ENCODE measurements around the gene GRM7. TPM values are rescaled to one million over a fixed set of nuclear protein-coding genes. Genes with fewer than 3 reads are reported as not detected.

GRM7 gene
- total RNA-seq, 1 experiment from 2014 or later = not detected

GRCh38 chr3:6857510-6857909, 3.4 kb upstream of the GRM7 start:
- Histone ChIP-seq H3K79me2 (ENCODE audit: low read length) (no peaks in the 10 kb centered on the region), H2AFZ (ENCODE audit: low read length) (no peak overlapping the region), H3K9ac (ENCODE audit: low read length) (no peak overlapping the region), H3F3A (ENCODE audit: low read length, unreplicated experiment) (no peaks in the 10 kb centered on the region), H3K27ac (ENCODE audit: low read length) (no peak overlapping the region), H3K4me3 (ENCODE audit: low read length) (no peak overlapping the region), H3K4me2 (ENCODE audit: low read length) (no peak overlapping the region), H3K27me3 (ENCODE audit: low read length) (no peaks in the 10 kb centered on the region), H3K9me2 (replicated peaks; ENCODE audit: low read length) (no peaks in the 10 kb centered on the region), H3K36me3 (ENCODE audit: low read depth, low read length) (no peaks in the 10 kb centered on the region), H4K20me1 (ENCODE audit: low read length) (no peaks in the 10 kb centered on the region), H3K4me1 (ENCODE audit: insufficient read depth, low read length) (no peaks in the 10 kb centered on the region), H3K9me3 (ENCODE audit: low read length) (peaks cover 15% of the 10 kb centered on the region; the same call in 1 of the 2 replicates)
- ChIA-PET POLR2A (ENCODE audit: unreplicated experiment) (no interaction called here), CTCF (no interaction called here)
- no TSS peak for BruUV-seq (replicated peaks)
- intact Hi-C loops (cut with micrococcal nuclease) = no loop called here
- DNase-seq (no peak), ATAC-seq (no peak)
- TF ChIP-seq EZH2phosphoT487 (IDR thresholded peaks at IDR 0.05; ENCODE audit: borderline replicate concordance, low read length) (no peak), EZH2 (IDR thresholded peaks at IDR 0.05; ENCODE audit: low read length, unreplicated experiment) (no peak), CTCF (conservative IDR thresholded peaks at IDR 0.05; ENCODE audit: low read depth, low read length) (no peak)

- H3F3A ChIP-seq (ENCODE audit: low read length, unreplicated experiment) = no peaks in the 10 kb centered on the region
- no TSS peak for BruUV-seq (replicated peaks)
- H3K9me3 ChIP-seq (ENCODE audit: low read length) = peaks cover 14% of the 10 kb centered on the region; the same call in 1 of the 2 replicates
- no peaks in the 10 kb centered on the region for H3K79me2 ChIP-seq (ENCODE audit: low read length)
- H3K4me2 ChIP-seq (ENCODE audit: low read length) = no peak overlapping the region
- H3K9ac ChIP-seq (ENCODE audit: low read length) = no peak overlapping the region
- H3K27me3 ChIP-seq (ENCODE audit: low read length) = no peaks in the 10 kb centered on the region
- no peak overlapping the region for H3K4me3 ChIP-seq (ENCODE audit: low read length)
- ChIA-PET POLR2A (ENCODE audit: unreplicated experiment) (no interaction called here), CTCF (no interaction called here)
- no peaks in the 10 kb centered on the region for H4K20me1 ChIP-seq (ENCODE audit: low read length)
- no peaks in the 10 kb centered on the region for H3K9me2 ChIP-seq (replicated peaks; ENCODE audit: low read length)
- H3K36me3 ChIP-seq (ENCODE audit: low read depth, low read length) = no peaks in the 10 kb centered on the region
- H3K4me1 ChIP-seq (ENCODE audit: insufficient read depth, low read length) = no peaks in the 10 kb centered on the region
- no peak overlapping the region for H3K27ac ChIP-seq (ENCODE audit: low read length)
- ATAC-seq = no peak
- no peak for DNase-seq
- intact Hi-C loops (cut with micrococcal nuclease) = no loop called here
- TF ChIP-seq EZH2 (IDR thresholded peaks at IDR 0.05; ENCODE audit: low read length, unreplicated experiment) (no peak), CTCF (conservative IDR thresholded peaks at IDR 0.05; ENCODE audit: low read depth, low read length) (no peak)
- no peak overlapping the region for H2AFZ ChIP-seq (ENCODE audit: low read length)
These were observed 564 bp upstream of the GRM7 start for GRCh38 chr3:6860149-6860953.

GRCh38 chr3:6861625-6862000, 698 bp downstream of the GRM7 start:
- ATAC-seq (no peak), DNase-seq (no peak)
- H2AFZ ChIP-seq (ENCODE audit: low read length) = no peak overlapping the region
- H3K4me1 ChIP-seq (ENCODE audit: insufficient read depth, low read length) = no peaks in the 10 kb centered on the region
- ChIA-PET POLR2A (ENCODE audit: unreplicated experiment) (no interaction called here), CTCF (no interaction called here)
- H4K20me1 ChIP-seq (ENCODE audit: low read length) = no peaks in the 10 kb centered on the region
- intact Hi-C loops (cut with micrococcal nuclease) = no loop called here
- no peaks in the 10 kb centered on the region for H3K36me3 ChIP-seq (ENCODE audit: low read depth, low read length)
- H3K27ac ChIP-seq (ENCODE audit: low read length) = no peak overlapping the region
- H3K9me3 ChIP-seq (ENCODE audit: low read length) = peaks cover 14% of the 10 kb centered on the region; the same call in 1 of the 2 replicates
- H3F3A ChIP-seq (ENCODE audit: low read length, unreplicated experiment) = no peaks in the 10 kb centered on the region
- H3K4me2 ChIP-seq (ENCODE audit: low read length) = no peak overlapping the region
- H3K4me3 ChIP-seq (ENCODE audit: low read length) = no peak overlapping the region
- H3K9me2 ChIP-seq (replicated peaks; ENCODE audit: low read length) = no peaks in the 10 kb centered on the region
- no peak for TF ChIP-seq EZH2phosphoT487 (IDR thresholded peaks at IDR 0.05; ENCODE audit: borderline replicate concordance, low read length)
- no peak overlapping the region for H3K9ac ChIP-seq (ENCODE audit: low read length)
- no peaks in the 10 kb centered on the region for H3K27me3 ChIP-seq (ENCODE audit: low read length)
- BruUV-seq (replicated peaks) = no TSS peak
- no peaks in the 10 kb centered on the region for H3K79me2 ChIP-seq (ENCODE audit: low read length)

All from PC-3 (cell line).